NCI-H2227 (cell line): ENCODE measurements around the gene DHX40.
"Not testable (repeated sequence)": the region's sequence is repeated elsewhere in the genome, so short reads cannot be mapped to it uniquely, and the experiment has no call there.

ENCODE experiments used
- DNase-seq: peaks from one replicate; lab custom pipeline; 2025; ENCODE audit not compliant: unreplicated experiment; lab: John Stamatoyannopoulos, UW

DHX40 gene

DNA sequence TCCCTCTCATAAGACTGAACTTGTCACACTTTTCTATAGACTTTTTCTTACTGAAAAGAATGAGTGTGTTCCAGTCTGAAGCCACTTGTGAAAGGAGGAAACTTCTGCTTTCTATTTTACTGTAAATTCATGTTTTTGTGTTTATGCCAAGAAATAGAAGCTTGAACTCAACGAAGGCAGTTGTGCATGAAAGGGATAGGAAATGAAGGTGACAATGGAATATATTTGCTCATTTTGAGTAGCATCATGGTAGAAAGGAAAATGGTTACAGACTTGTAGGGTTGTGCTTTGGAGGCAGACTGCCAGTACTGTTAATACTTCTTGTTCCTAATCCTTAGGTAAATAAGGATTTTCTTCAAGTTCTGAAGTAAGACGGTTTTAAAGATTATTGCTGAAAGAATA lies 62.4 kb downstream of the DHX40 start:
- DNase-seq, result no peak

- no peak for DNase-seq
These were observed 63.8 kb downstream of the DHX40 start for GRCh38 chr17:59629174-59629573.

DNA sequence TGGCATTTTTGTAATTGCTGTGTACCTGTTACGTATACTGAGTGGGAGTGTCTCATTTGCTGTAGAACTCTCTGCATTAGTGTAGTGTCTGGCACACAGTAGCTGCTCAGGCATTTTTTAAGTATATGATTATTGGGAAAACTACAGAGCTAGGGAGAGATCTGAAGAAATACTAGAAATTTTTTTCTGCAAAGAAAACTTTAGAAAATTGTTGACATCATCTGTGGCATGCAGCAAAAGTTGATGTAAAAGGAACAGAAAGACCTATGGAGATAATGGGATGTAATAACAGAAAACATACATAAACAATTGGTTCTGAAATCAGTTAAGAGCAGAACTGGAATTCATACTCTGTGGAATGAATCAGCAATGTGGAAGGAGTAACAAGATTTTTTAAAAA lies 65.9 kb downstream of the DHX40 start:
- no peak for DNase-seq

GRCh38 chr17:59632398-59632797 lies 67.0 kb downstream of the DHX40 start:
- no peak for DNase-seq

GRCh38 chr17:59633658-59634359 lies 68.4 kb downstream of the DHX40 start:
- no peak for DNase-seq

GRCh38 chr17:59634632-59635541 lies 69.5 kb downstream of the DHX40 start:
- DNase-seq, result no peak

GRCh38 chr17:59637611-59638310 lies 72.4 kb downstream of the DHX40 start:
- DNase-seq, result no peak

DNA sequence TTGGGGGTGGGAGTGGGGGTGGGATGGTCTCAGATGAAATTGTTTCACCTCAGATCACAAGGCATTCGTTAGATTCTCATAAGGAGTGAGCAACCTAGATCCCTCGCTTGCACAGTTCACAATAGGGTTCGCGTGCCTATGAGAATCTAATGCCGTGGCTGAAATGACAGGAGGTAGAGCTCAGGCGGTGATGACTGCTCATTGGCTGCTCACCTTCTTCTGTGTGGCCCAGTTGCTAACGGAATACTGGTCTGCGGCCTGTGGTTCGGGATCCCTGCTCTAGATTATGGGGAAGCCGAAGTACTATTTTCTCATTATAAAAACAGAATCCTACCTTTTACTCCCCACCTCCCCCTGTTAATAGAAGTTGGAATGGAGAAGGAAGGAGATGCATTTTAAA lies 73.1 kb downstream of the DHX40 start:
- DNase-seq, result no peak

DNA sequence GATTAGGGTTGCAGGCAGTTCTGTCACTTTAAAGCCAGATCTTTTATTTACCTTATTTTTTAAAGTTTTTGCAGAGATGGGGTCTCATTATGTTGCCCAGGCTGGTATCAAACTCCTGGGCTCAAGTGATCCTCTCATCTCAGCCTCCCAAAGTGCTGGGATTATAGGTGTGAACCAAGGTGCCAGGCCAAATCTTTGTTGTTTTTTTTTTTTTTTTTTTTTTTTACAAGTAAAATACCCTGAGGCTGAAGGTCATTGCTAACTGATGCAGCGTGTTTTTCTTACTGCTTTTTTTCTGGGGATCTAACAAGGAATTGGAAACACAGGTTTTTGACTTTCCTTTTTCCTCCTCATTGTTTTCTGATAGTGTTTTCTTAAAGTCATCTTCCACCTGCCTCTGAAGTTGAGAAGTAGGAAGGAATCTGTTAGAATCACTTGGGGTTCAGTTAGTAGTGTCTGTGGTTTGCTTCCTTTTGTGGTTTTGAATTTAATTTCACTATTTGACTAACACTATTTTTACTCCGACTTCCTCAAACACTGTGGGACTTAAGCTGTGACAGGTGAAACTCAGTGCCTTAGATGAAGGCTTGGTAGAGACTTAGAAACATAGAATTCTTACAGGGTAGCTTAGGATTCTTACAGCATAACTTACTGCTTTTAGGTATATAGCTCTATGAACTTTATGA lies 76.5 kb downstream of the DHX40 start:
- DNase-seq, result no peak

DNA sequence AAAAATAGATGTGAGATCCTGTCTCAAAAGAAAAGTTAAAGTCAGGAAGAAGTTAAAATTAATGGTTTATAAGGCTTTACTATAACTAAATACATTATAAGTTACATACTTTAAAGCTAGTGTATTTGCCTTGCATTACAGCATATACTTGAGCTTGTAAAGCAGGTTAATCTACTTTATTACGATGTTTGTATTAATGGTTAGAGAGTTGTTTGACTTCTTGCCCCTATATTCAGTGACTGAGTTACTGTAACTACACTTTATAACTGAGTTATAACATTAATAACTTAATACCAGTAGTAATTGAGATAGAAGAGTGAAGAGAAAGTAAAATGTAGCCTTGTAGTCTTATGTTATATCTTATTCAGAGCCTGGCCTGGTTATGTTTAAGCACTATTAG lies 77.2 kb downstream of the DHX40 start:
- DNase-seq, result no peak

- DNase-seq, result no peak
These were observed 78.0 kb downstream of the DHX40 start for GRCh38 chr17:59643159-59644140.

GRCh38 chr17:59647288-59647687 lies 81.9 kb downstream of the DHX40 start:
- DNase-seq, result no peak

GRCh38 chr17:59649886-59650285 lies 84.5 kb downstream of the DHX40 start:
- DNase-seq, result no peak

- DNase-seq, result no peak
These were observed 85.2 kb downstream of the DHX40 start for GRCh38 chr17:59650642-59651041.

DNA sequence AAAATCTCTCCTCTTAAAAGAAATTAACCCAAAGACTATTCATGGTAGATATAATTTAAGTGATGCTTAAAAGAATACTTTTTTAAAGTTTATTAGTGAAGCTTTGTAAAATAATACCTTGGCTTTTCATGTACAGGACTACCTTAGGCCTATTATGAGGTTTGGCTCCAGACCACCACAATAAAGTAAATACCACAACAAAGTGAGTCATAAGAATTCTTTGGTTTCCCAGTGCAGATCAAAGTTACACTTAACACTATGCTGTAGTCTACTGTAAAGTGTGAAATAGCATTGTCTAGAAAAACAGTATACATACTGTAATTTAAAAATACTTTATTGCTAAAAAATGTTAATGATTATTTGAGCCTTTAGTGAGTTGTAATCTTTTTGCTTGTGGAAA lies 85.9 kb downstream of the DHX40 start:
- no peak for DNase-seq

DNA sequence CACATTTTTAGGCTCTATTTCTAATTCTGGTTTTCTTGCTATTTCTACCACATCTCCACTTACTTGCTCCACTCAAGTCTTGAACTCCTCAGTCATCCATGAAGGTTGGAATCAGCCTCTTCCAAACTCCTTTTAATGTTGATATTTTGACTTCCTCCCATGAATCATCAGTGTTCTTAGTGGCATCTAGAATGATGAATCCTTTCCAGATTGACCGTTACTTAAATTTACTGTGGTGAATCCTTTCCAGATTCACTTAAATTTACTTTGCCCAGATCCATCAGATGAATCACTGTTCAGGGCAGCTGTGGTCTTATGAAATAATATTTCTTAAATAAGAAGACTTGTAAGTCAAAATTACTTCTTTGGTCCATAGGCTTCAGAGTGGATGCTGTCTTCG lies 86.7 kb downstream of the DHX40 start:
- no peak for DNase-seq

GRCh38 chr17:59656624-59657023 lies 91.2 kb downstream of the DHX40 start:
- not testable (repeated sequence) for DNase-seq
